K562 (cell line): Measurements from ENCODE around the gene ASB2.

Experiments
- CEBPB ChIP-seq: fragments of 450-650 bp; IDR thresholded peaks from 2 replicates; pipeline ENCODE4 v1.6.1; 2016; ENCODE audit warnings: missing genetic modification characterization, missing compliant biosample characterization
- E2F3 ChIP-seq: fragments of 250-450 bp; sonication (Bioruptor Pico); IDR thresholded peaks from 2 replicates; pipeline ENCODE4 v1.4.0; 2020; ENCODE audit warnings: mild to moderate bottlenecking
- HDAC6 ChIP-seq: IDR thresholded peaks from 2 replicates; pipeline ENCODE4 v1.6.1; 2012; ENCODE audit warnings: low read depth, mild to moderate bottlenecking, control low read depth, inconsistent platforms, low read length, moderate library complexity
- JUN ChIP-seq, 2 experiments: sonication (generic) in 1 of 2; formaldehyde crosslinking in 1 of 2; IDR thresholded peaks; 2 replicates each; pipeline versions ENCODE4 v1.6.1 to v1.8.0; 2012 to 2022; ENCODE audit warnings: borderline replicate concordance in 2 of 2, mild to moderate bottlenecking in 2 of 2, improper control_type of control experiment in 1 of 2, low read depth in 1 of 2, low read length in 1 of 2, missing genetic modification reagents in 1 of 2
- KAT8 ChIP-seq: fragments of 450-650 bp; IDR thresholded peaks from 2 replicates; pipeline ENCODE4 v1.6.1; 2016; ENCODE audit warnings: low read depth, mild to moderate bottlenecking
- PHB2 ChIP-seq: fragments of 450-650 bp; IDR thresholded peaks from 2 replicates; pipeline ENCODE4 v1.6.1; 2017; ENCODE audit warnings: low read depth
- TF ChIP-seq, protein P1 (sequence below): fragments of 250-450 bp; sonication (Bioruptor Pico); IDR thresholded peaks from 2 replicates; pipeline ENCODE4 v1.5.0; 2020; ENCODE audit warnings: mild to moderate bottlenecking, borderline replicate concordance
- TF ChIP-seq, protein P2 (sequence below): fragments of 450-650 bp; IDR thresholded peaks from 2 replicates; pipeline ENCODE4 v1.6.1; 2016; ENCODE audit warnings: antibody characterized with exemption

DNA sequence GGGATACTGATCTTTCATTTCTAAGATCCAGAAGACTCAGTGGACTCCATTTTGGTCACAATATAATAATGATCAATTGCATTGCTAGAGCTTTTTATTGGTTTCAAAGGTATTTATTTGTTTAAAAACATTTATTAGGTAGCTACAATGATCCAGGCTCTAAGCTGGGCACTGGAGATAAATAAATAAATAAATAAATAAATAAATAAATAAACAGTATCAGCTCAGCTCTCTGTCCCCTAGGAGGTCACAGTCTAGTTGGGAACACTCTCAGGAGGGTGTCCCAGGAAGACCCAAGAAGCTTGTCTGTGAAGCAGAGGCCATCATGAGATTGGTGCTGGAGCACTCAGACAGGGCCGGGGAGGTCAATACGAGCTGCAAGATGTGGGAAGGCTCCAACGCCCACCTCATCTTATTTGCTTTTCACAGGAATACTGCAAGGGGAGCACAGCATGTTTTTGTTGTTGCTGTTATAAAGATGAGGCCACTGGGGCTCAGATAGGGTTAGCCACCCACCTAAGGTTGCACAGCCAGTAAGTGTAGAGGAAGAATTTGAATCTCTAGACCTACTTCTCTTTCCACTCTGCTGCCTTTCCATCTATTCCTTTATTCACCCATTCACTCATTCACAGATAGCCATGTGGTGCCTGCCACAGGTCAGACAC lies 15.5 kb downstream of the ASB2 start:
- TF ChIP-seq PHB2 (no peak), HDAC6 (no peak), CEBPB (no peak), JUN (IDR thresholded peaks at IDR 0.05; ENCODE audit: borderline replicate concordance, low read depth, low read length) (no peak), JUN (CRISPR knock-in tag; IDR thresholded peaks at IDR 0.05; ENCODE audit: borderline replicate concordance) (no peak), E2F3 (no peak), KAT8 (no peak)
- TF ChIP-seq, protein P1, sequence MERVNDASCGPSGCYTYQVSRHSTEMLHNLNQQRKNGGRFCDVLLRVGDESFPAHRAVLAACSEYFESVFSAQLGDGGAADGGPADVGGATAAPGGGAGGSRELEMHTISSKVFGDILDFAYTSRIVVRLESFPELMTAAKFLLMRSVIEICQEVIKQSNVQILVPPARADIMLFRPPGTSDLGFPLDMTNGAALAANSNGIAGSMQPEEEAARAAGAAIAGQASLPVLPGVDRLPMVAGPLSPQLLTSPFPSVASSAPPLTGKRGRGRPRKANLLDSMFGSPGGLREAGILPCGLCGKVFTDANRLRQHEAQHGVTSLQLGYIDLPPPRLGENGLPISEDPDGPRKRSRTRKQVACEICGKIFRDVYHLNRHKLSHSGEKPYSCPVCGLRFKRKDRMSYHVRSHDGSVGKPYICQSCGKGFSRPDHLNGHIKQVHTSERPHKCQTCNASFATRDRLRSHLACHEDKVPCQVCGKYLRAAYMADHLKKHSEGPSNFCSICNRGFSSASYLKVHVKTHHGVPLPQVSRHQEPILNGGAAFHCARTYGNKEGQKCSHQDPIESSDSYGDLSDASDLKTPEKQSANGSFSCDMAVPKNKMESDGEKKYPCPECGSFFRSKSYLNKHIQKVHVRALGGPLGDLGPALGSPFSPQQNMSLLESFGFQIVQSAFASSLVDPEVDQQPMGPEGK (CRISPR knock-in tag), result no peak
- TF ChIP-seq, protein P2, sequence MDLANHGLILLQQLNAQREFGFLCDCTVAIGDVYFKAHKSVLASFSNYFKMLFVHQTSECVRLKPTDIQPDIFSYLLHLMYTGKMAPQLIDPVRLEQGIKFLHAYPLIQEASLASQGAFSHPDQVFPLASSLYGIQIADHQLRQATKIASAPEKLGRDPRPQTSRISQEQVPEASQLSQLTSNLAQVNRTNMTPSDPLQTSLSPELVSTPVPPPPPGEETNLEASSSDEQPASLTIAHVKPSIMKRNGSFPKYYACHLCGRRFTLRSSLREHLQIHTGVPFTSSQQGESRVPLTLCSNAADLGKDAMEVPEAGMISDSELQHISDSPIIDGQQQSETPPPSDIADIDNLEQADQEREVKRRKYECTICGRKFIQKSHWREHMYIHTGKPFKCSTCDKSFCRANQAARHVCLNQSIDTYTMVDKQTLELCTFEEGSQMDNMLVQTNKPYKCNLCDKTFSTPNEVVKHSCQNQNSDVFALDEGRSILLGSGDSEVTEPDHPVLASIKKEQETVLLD, result no peak
